Mammary epithelial cell (primary cell): ENCODE data around the gene MGST2.
A peak's percentile ranks its signal among the peaks of the same experiment; 100 is the strongest.

Experiments used
- EZH2 ChIP-seq: IDR thresholded peaks from 2 replicates; pipeline ENCODE4 v1.6.1; 2012; ENCODE audit warnings: low read length, inconsistent platforms, borderline replicate concordance
- TF ChIP-seq, protein P1 (sequence below), 2 donors: IDR thresholded peaks in 1 of 2; conservative IDR thresholded peaks in 1 of 2; 2 replicates each; pipeline ENCODE4 v1.5.1; 2011 to 2012; ENCODE audit warnings: inconsistent platforms in 2 of 2, low read length in 2 of 2, mild to moderate bottlenecking in 2 of 2, control low read depth in 1 of 2, low read depth in 1 of 2; ENCODE audit not compliant: insufficient read depth in 1 of 2; ENCODE audit errors: extremely low read depth in 1 of 2

DNA sequence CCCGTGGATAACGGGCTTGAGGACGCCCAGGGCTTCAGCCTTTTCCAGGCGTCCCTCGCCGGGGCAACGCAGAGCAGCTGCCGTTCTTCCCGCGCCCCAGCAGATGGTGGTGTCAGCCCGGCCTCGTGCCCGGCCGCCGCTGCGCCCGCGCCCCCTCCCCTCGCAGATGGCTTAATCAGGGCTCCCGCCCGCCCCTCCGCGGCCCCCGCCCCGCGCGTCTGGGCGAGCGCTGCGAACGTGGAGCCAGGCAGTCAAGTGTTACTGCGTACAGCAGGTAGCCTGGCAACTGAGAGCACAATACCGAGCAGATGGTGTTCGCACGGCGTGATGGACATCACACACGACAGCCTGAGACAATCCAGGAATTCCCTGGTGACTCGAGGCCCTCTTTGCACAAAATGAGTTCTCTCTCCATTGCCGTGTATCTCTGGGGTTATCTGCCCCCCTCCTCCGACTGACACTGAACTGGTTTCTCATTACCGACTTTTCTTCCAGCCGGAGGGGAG, 69.3 kb downstream of the MGST2 start:
- TF ChIP-seq, protein P1, sequence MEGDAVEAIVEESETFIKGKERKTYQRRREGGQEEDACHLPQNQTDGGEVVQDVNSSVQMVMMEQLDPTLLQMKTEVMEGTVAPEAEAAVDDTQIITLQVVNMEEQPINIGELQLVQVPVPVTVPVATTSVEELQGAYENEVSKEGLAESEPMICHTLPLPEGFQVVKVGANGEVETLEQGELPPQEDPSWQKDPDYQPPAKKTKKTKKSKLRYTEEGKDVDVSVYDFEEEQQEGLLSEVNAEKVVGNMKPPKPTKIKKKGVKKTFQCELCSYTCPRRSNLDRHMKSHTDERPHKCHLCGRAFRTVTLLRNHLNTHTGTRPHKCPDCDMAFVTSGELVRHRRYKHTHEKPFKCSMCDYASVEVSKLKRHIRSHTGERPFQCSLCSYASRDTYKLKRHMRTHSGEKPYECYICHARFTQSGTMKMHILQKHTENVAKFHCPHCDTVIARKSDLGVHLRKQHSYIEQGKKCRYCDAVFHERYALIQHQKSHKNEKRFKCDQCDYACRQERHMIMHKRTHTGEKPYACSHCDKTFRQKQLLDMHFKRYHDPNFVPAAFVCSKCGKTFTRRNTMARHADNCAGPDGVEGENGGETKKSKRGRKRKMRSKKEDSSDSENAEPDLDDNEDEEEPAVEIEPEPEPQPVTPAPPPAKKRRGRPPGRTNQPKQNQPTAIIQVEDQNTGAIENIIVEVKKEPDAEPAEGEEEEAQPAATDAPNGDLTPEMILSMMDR (conservative IDR thresholded peaks at IDR 0.05 in 1 of 2, IDR thresholded peaks at IDR 0.05 in 1 of 2; ENCODE audit: extremely low read depth in 1 of 2, insufficient read depth in 1 of 2, low read depth in 1 of 2, low read length in 2 of 2), result peak; percentile 22 to 67
- TF ChIP-seq EZH2, result peak; percentile 83
